Panc1 (cell line): Measurements from ENCODE around the gene STYXL1. TPM values are rescaled to one million over a fixed set of nuclear protein-coding genes. Genes with fewer than 3 reads are reported as not detected.

Experiments
- ATAC-seq: fragments of 200-7000 bp; cut with Tn5 transposase; 2 replicates; pipeline ENCODE4 v1.9.1; 2020; ENCODE audit warnings: mild to moderate bottlenecking, moderate library complexity
- BruUV-seq: library from RNA; stranded (reverse); fragments of 400-500 nt; replicated peaks from 2 replicates; lab custom pipeline; 2021; lab: Mats Ljungman, UMichigan
- CTCF ChIA-PET: fragments of 300-600 bp; sonication (Branson Sonifier 250); formaldehyde crosslinking; loops from one replicate; lab custom pipeline; 2022; ENCODE audit warnings: antibody characterized with exemption; lab: Charles Lee
- POLR2A ChIA-PET: fragments of 300-600 bp; sonication (Branson Sonifier 250); formaldehyde crosslinking; loops from one replicate; lab custom pipeline; 2022; ENCODE audit warnings: antibody characterized with exemption; lab: Charles Lee
- DNase-seq: peaks from one replicate; pipeline ENCODE4 v3.0.0-alpha.2; 2010; ENCODE audit warnings: low read depth, low spot score
- H3K27ac ChIP-seq: 2 replicates; pipeline ENCODE4 v1.5.1; 2011; ENCODE audit warnings: mild to moderate bottlenecking, low read length, inconsistent platforms
- H3K27me3 ChIP-seq: fragments of 200-500 bp; sonication (Bioruptor generic); 2 replicates; pipeline ENCODE4 v1.6.0; 2014; ENCODE audit warnings: low read length, inconsistent platforms; ENCODE audit not compliant: control insufficient read depth, insufficient read depth
- H3K36me3 ChIP-seq: fragments of 200-500 bp; sonication (Bioruptor generic); 2 replicates; pipeline ENCODE4 v1.5.1; 2014; ENCODE audit warnings: inconsistent platforms, mild to moderate bottlenecking, low read length, moderate library complexity; ENCODE audit not compliant: control insufficient read depth, insufficient read depth
- H3K4me1 ChIP-seq: 2 replicates; pipeline ENCODE4 v1.5.1; 2011; ENCODE audit warnings: inconsistent platforms, mild to moderate bottlenecking, low read length, moderate library complexity; ENCODE audit not compliant: control insufficient read depth, insufficient read depth
- H3K4me3 ChIP-seq, 2 experiments: 2 replicates each; pipeline ENCODE4 v1.5.1; 2011 to 2012; ENCODE audit warnings: low read depth in 2 of 2, low read length in 2 of 2, mild to moderate bottlenecking in 2 of 2, inconsistent platforms in 1 of 2, moderate library complexity in 1 of 2
- H3K9me3 ChIP-seq: fragments of 200-500 bp; sonication (Bioruptor generic); 2 replicates; pipeline ENCODE4 v1.5.1; 2014; ENCODE audit warnings: low read depth, mild to moderate bottlenecking, inconsistent platforms, low read length, moderate library complexity; ENCODE audit not compliant: control insufficient read depth, insufficient read depth
- POLR2AphosphoS5 ChIP-seq: IDR thresholded peaks from 2 replicates; pipeline ENCODE4 v1.6.1; 2012; ENCODE audit warnings: mild to moderate bottlenecking, low read depth, low read length, moderate library complexity
- SIN3A ChIP-seq: IDR thresholded peaks from 2 replicates; pipeline ENCODE4 v1.6.1; 2012; ENCODE audit warnings: low read depth, mild to moderate bottlenecking, low read length, moderate library complexity, borderline replicate concordance; ENCODE audit not compliant: insufficient read depth
- TCF7L2 ChIP-seq: IDR thresholded peaks from 2 replicates; pipeline ENCODE4 v1.6.1; 2011; ENCODE audit warnings: mild to moderate bottlenecking, low read depth, low read length, inconsistent platforms
- in situ Hi-C: cut with HindIII; loops from 2 replicates; pipeline ENCODE4 v1.10.0; 2016; ENCODE audit warnings: low sequenced_read_pairs, low pct_unique_long_range_greater_than_20kb
- intact Hi-C: fragments of 100-400 bp; cut with micrococcal nuclease; formaldehyde crosslinking; loops from one replicate; pipeline ENCODE4 v1.10.0; 2022; ENCODE audit not compliant: unreplicated experiment
- total RNA-seq: library from RNA; stranded (reverse); gene quantifications from one replicate; pipeline ENCODE4 v1.2.1, GENCODE V29; 2021; ENCODE audit not compliant: unreplicated experiment
- TF ChIP-seq, protein P1 (sequence below), 2 experiments: IDR thresholded peaks; 2 replicates each; pipeline ENCODE4 v1.6.1; 2011 to 2012; ENCODE audit warnings: low read depth in 2 of 2, control low read depth in 1 of 2, low read length in 1 of 2, mild to moderate bottlenecking in 1 of 2, moderate library complexity in 1 of 2; ENCODE audit not compliant: insufficient read depth in 1 of 2
- TF ChIP-seq, protein P2 (sequence below): fragments of 450-650 bp; IDR thresholded peaks from 2 replicates; pipeline ENCODE4 v1.5.1; 2017; ENCODE audit warnings: mild to moderate bottlenecking

STYXL1 gene
- total RNA-seq, 1 experiment from 2014 or later = 57.6 TPM

DNA sequence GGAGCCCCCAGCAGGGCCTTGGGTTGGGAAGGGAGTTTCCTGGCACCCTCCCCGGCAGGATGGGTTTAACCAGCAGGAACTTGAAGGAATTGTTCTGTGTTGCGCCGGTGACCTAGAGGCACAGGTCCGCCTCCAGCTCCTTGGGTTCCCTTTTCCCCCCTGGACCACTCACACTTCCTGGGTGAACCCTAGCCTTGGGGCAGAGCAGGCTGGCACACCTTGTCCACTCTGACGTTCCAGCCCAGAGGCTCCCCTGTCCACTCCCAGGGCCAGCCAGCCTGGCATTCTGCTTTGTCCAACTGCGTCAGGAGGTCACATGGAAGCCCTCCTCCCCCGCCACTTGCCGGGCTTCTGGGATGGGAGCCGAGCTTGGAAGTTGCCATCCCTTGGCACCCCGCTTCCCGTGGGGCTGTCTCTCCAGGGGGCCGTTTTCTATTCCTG lies 79.2 kb downstream of the STYXL1 start:
- in situ Hi-C loops = no loop called here
- BruUV-seq = no TSS peak

DNA sequence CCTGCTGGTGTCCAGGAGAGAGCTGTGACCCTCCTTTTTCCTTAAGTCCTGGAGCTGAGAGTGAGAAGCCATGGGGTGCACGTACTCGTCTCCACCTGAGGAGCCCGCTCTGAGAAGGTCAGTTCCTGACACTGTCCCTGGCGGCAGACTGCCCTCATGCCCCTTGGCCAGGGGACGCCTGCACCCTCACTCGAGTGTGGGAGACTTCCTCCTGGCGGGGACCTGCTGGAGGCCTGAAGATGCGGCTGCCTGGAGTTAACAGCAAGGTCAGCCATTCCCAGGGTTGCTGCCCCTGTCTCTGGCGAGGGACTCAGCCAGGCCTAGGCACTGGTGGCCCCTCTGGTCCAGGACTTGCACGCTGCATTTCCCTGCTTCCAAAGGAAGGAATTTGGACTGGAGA lies 79.8 kb downstream of the STYXL1 start:
- no peak overlapping the region for H3K4me3 ChIP-seq
- CTCF ChIA-PET = no interaction called here
- H3K9me3 ChIP-seq = no peaks in the 10 kb centered on the region
- intact Hi-C loops (no loop called here), in situ Hi-C loops (no loop called here)
- DNase-seq = no peak
- TF ChIP-seq, protein P1, sequence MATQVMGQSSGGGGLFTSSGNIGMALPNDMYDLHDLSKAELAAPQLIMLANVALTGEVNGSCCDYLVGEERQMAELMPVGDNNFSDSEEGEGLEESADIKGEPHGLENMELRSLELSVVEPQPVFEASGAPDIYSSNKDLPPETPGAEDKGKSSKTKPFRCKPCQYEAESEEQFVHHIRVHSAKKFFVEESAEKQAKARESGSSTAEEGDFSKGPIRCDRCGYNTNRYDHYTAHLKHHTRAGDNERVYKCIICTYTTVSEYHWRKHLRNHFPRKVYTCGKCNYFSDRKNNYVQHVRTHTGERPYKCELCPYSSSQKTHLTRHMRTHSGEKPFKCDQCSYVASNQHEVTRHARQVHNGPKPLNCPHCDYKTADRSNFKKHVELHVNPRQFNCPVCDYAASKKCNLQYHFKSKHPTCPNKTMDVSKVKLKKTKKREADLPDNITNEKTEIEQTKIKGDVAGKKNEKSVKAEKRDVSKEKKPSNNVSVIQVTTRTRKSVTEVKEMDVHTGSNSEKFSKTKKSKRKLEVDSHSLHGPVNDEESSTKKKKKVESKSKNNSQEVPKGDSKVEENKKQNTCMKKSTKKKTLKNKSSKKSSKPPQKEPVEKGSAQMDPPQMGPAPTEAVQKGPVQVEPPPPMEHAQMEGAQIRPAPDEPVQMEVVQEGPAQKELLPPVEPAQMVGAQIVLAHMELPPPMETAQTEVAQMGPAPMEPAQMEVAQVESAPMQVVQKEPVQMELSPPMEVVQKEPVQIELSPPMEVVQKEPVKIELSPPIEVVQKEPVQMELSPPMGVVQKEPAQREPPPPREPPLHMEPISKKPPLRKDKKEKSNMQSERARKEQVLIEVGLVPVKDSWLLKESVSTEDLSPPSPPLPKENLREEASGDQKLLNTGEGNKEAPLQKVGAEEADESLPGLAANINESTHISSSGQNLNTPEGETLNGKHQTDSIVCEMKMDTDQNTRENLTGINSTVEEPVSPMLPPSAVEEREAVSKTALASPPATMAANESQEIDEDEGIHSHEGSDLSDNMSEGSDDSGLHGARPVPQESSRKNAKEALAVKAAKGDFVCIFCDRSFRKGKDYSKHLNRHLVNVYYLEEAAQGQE (IDR thresholded peaks at IDR 0.05; ENCODE audit: insufficient read depth in 1 of 2, low read depth in 2 of 2, low read length in 1 of 2) = no peak
- BruUV-seq = no TSS peak
- no peak for ATAC-seq
- no peaks in the 10 kb centered on the region for H3K27me3 ChIP-seq
- H3K4me1 ChIP-seq = no peaks in the 10 kb centered on the region
- POLR2A ChIA-PET = no interaction called here
- no peaks in the 10 kb centered on the region for H3K36me3 ChIP-seq
- H3K27ac ChIP-seq = no peak overlapping the region

More for the DNA sequence above, 79.2 kb downstream of the STYXL1 start:
- POLR2A ChIA-PET = no interaction called here
- Histone ChIP-seq H3K36me3 (no peaks in the 10 kb centered on the region), H3K9me3 (no peaks in the 10 kb centered on the region), H3K4me3 (no peak overlapping the region), H3K27me3 (no peaks in the 10 kb centered on the region), H3K4me1 (no peaks in the 10 kb centered on the region), H3K27ac (no peak overlapping the region)
- CTCF ChIA-PET = no interaction called here
- intact Hi-C loops = no loop called here
- no peak for ATAC-seq
- no peak for TF ChIP-seq SIN3A
- TF ChIP-seq POLR2AphosphoS5 = no peak
- TF ChIP-seq, protein P2, sequence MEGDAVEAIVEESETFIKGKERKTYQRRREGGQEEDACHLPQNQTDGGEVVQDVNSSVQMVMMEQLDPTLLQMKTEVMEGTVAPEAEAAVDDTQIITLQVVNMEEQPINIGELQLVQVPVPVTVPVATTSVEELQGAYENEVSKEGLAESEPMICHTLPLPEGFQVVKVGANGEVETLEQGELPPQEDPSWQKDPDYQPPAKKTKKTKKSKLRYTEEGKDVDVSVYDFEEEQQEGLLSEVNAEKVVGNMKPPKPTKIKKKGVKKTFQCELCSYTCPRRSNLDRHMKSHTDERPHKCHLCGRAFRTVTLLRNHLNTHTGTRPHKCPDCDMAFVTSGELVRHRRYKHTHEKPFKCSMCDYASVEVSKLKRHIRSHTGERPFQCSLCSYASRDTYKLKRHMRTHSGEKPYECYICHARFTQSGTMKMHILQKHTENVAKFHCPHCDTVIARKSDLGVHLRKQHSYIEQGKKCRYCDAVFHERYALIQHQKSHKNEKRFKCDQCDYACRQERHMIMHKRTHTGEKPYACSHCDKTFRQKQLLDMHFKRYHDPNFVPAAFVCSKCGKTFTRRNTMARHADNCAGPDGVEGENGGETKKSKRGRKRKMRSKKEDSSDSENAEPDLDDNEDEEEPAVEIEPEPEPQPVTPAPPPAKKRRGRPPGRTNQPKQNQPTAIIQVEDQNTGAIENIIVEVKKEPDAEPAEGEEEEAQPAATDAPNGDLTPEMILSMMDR = no peak
- TF ChIP-seq, protein P1 (IDR thresholded peaks at IDR 0.05; ENCODE audit: insufficient read depth in 1 of 2, low read depth in 2 of 2, low read length in 1 of 2) = no peak
- no peak for TF ChIP-seq TCF7L2
- no peak for DNase-seq
